Measurements from ENCODE around the gene SIGLEC8. TPM values are rescaled to one million over a fixed set of nuclear protein-coding genes. Genes with fewer than 3 reads are reported as not detected.

The SIGLEC8 gene
- total RNA-seq, 1 experiment from 2014 or later, result not detected

GRCh38 chr19:51433043-51433442 is 25.2 kb downstream of the SIGLEC8 start:
- Histone ChIP-seq H3K79me2 (ENCODE audit: low read length) (no peaks in the 10 kb centered on the region), H4K20me1 (ENCODE audit: low read length) (no peaks in the 10 kb centered on the region), H3K9me3 (ENCODE audit: low read length) (no peaks in the 10 kb centered on the region), H2AFZ (ENCODE audit: low read length) (no peak overlapping the region), H3K27ac (ENCODE audit: low read length) (no peak overlapping the region), H3K9me2 (replicated peaks; ENCODE audit: low read length) (no peaks in the 10 kb centered on the region), H3K36me3 (ENCODE audit: low read depth, low read length) (no peaks in the 10 kb centered on the region), H3F3A (ENCODE audit: low read length, unreplicated experiment) (no peaks in the 10 kb centered on the region), H3K4me1 (ENCODE audit: insufficient read depth, low read length) (no peaks in the 10 kb centered on the region), H3K4me2 (ENCODE audit: low read length) (no peak overlapping the region), H3K4me3 (ENCODE audit: low read length) (no peak overlapping the region), H3K27me3 (ENCODE audit: low read length) (peaks cover 75% of the 10 kb centered on the region), H3K9ac (ENCODE audit: low read length) (no peak overlapping the region)
- ChIA-PET POLR2A (ENCODE audit: unreplicated experiment) (interaction anchor here (0.6 kb wide), 1 partner anchor 94 kb away, joined by 7 read pairs; no protein-coding TSS in a partner anchor), CTCF (no interaction called here)
- no TSS peak for BruUV-seq (replicated peaks)
- ATAC-seq (no peak), DNase-seq (no peak)
- intact Hi-C loops (cut with micrococcal nuclease), result loop anchor here (10.0 kb wide), 1 partner anchor 82 kb away; no protein-coding TSS in a partner anchor
- no peak for TF ChIP-seq EZH2phosphoT487 (IDR thresholded peaks at IDR 0.05; ENCODE audit: borderline replicate concordance, low read length)
- TF ChIP-seq CTCF (conservative IDR thresholded peaks at IDR 0.05; ENCODE audit: low read depth, low read length), result no peak
- TF ChIP-seq EZH2 (IDR thresholded peaks at IDR 0.05; ENCODE audit: low read length, unreplicated experiment), result no peak

GRCh38 chr19:51431124-51431523 is 27.1 kb downstream of the SIGLEC8 start:
- H3F3A ChIP-seq (ENCODE audit: low read length, unreplicated experiment), result no peaks in the 10 kb centered on the region
- no peak overlapping the region for H3K9ac ChIP-seq (ENCODE audit: low read length)
- H3K9me2 ChIP-seq (replicated peaks; ENCODE audit: low read length), result no peaks in the 10 kb centered on the region
- H3K4me2 ChIP-seq (ENCODE audit: low read length), result no peak overlapping the region
- no peaks in the 10 kb centered on the region for H3K79me2 ChIP-seq (ENCODE audit: low read length)
- no peak overlapping the region for H3K4me3 ChIP-seq (ENCODE audit: low read length)
- no peak for TF ChIP-seq EZH2phosphoT487 (IDR thresholded peaks at IDR 0.05; ENCODE audit: borderline replicate concordance, low read length)
- TF ChIP-seq CTCF (conservative IDR thresholded peaks at IDR 0.05; ENCODE audit: low read depth, low read length), result no peak
- no peak for TF ChIP-seq EZH2 (IDR thresholded peaks at IDR 0.05; ENCODE audit: low read length, unreplicated experiment)
- H3K9me3 ChIP-seq (ENCODE audit: low read length), result no peaks in the 10 kb centered on the region
- intact Hi-C loops (cut with micrococcal nuclease), result loop anchor here (10.0 kb wide), 1 partner anchor 84 kb away; no protein-coding TSS in a partner anchor
- no peaks in the 10 kb centered on the region for H3K4me1 ChIP-seq (ENCODE audit: insufficient read depth, low read length)
- H3K36me3 ChIP-seq (ENCODE audit: low read depth, low read length), result no peaks in the 10 kb centered on the region
- H4K20me1 ChIP-seq (ENCODE audit: low read length), result no peaks in the 10 kb centered on the region
- no peak for DNase-seq
- POLR2A ChIA-PET (ENCODE audit: unreplicated experiment), result no interaction called here
- H3K27me3 ChIP-seq (ENCODE audit: low read length), result peaks cover 75% of the 10 kb centered on the region
- ATAC-seq, result no peak
- H3K27ac ChIP-seq (ENCODE audit: low read length), result no peak overlapping the region
- CTCF ChIA-PET, result no interaction called here
- no peak overlapping the region for H2AFZ ChIP-seq (ENCODE audit: low read length)
- BruUV-seq (replicated peaks), result no TSS peak

- H3K79me2 ChIP-seq (ENCODE audit: low read length), result no peaks in the 10 kb centered on the region
- H2AFZ ChIP-seq (ENCODE audit: low read length), result no peak overlapping the region
- peaks cover 72% of the 10 kb centered on the region for H3K27me3 ChIP-seq (ENCODE audit: low read length)
- H4K20me1 ChIP-seq (ENCODE audit: low read length), result no peaks in the 10 kb centered on the region
- DNase-seq (no peak), ATAC-seq (no peak)
- no peak for TF ChIP-seq CTCF (conservative IDR thresholded peaks at IDR 0.05; ENCODE audit: low read depth, low read length)
- TF ChIP-seq EZH2 (IDR thresholded peaks at IDR 0.05; ENCODE audit: low read length, unreplicated experiment), result no peak
- no peak for TF ChIP-seq EZH2phosphoT487 (IDR thresholded peaks at IDR 0.05; ENCODE audit: borderline replicate concordance, low read length)
- intact Hi-C loops (cut with micrococcal nuclease), result loop anchor here (10.0 kb wide), 1 partner anchor 85 kb away; no protein-coding TSS in a partner anchor
- ChIA-PET POLR2A (ENCODE audit: unreplicated experiment) (no interaction called here), CTCF (no interaction called here)
- no peaks in the 10 kb centered on the region for H3K9me3 ChIP-seq (ENCODE audit: low read length)
- H3K36me3 ChIP-seq (ENCODE audit: low read depth, low read length), result no peaks in the 10 kb centered on the region
- H3K4me1 ChIP-seq (ENCODE audit: insufficient read depth, low read length), result no peaks in the 10 kb centered on the region
- no peak overlapping the region for H3K27ac ChIP-seq (ENCODE audit: low read length)
- no peak overlapping the region for H3K4me3 ChIP-seq (ENCODE audit: low read length)
- no TSS peak for BruUV-seq (replicated peaks)
- H3K4me2 ChIP-seq (ENCODE audit: low read length), result no peak overlapping the region
- H3K9ac ChIP-seq (ENCODE audit: low read length), result no peak overlapping the region
- H3F3A ChIP-seq (ENCODE audit: low read length, unreplicated experiment), result no peaks in the 10 kb centered on the region
- no peaks in the 10 kb centered on the region for H3K9me2 ChIP-seq (replicated peaks; ENCODE audit: low read length)
These were observed 28.0 kb downstream of the SIGLEC8 start for GRCh38 chr19:51430221-51430620.

Data from PC-3 (cell line).